LNCAP (cell line): ENCODE data around the gene RNF222.

Source experiments
- CTCF ChIP-seq: fragments of 450-650 bp; IDR thresholded peaks from 2 replicates; pipeline ENCODE4 v1.5.1; 2017; ENCODE audit warnings: mild to moderate bottlenecking

RNF222 gene

GRCh38 chr17:8397636-8398035 is at the start of gene RNF222:
Gene RNF222 (minus strand): TSS chr17:8397827. CDS start chr17:8393461, 4,366 bp downstream.
- no peak for TF ChIP-seq CTCF

GRCh38 chr17:8445536-8445935 is 47.9 kb upstream of the RNF222 start:
- no peak for TF ChIP-seq CTCF

- TF ChIP-seq CTCF, result no peak
Observed at GRCh38 chr17:8444494-8444893, 46.9 kb upstream of the RNF222 start.

- no peak for TF ChIP-seq CTCF
Observed at GRCh38 chr17:8443756-8444155, 46.1 kb upstream of the RNF222 start.

GRCh38 chr17:8442310-8442709 is 44.7 kb upstream of the RNF222 start:
- no peak for TF ChIP-seq CTCF

GRCh38 chr17:8441690-8442089 is 44.1 kb upstream of the RNF222 start:
- TF ChIP-seq CTCF, result no peak

- no peak for TF ChIP-seq CTCF
Observed at GRCh38 chr17:8439681-8440080, 42.1 kb upstream of the RNF222 start.

GRCh38 chr17:8438441-8438840 is 40.8 kb upstream of the RNF222 start:
- no peak for TF ChIP-seq CTCF
